ENCODE results near the gene ENDOU. TPM values are rescaled to one million over a fixed set of nuclear protein-coding genes. Genes with fewer than 3 reads are reported as not detected.

Gene ENDOU
- total and polyA plus RNA-seq, 12 donors = 0.11 to 0.56 (median 0.29) TPM; not detected in 1

DNA sequence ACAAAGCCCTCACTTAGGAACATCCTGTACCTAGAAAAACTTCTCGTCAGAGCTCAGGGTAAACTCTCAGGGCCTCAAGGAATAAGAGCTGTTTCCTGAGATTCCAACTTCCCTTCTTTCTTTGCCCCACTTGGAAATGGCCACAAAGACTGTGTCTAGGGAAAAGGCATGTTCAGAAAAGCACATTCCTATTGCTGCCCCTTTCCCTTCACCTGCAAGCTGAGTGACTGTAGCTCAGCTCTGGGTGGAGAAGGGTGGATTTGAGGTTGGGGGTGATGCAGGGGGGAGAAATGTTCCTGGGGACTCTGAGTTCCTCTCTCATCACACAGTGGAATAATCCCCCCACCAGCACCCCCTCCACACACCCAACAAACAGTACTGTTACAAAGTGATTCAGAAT, 6.8 kb downstream of the ENDOU start:
- intact Hi-C loops (cut with DNase I) = loop anchor here in 8 of 10 donors (1.0 to 10.0 kb wide), 6 partner anchors 18 to 236 kb away; no protein-coding TSS in a partner anchor
- H3K36me3 ChIP-seq = peaks cover 0 to 7% (median 0%) of the 10 kb centered on the region in 9 donors
- no peaks in the 10 kb centered on the region for H3K9me3 ChIP-seq
- no peaks in the 10 kb centered on the region for H3K27me3 ChIP-seq
- 42 to 43% methylated on average over 1 of the region's 1 CpG for WGBS, 2 donors
- peak overlapping the region; percentile 82 to 97 (median 94) for H3K27ac ChIP-seq
- ATAC-seq = peak in 1 of 8 donors; percentile 17
- no peak for DNase-seq
- TF ChIP-seq, protein P1, sequence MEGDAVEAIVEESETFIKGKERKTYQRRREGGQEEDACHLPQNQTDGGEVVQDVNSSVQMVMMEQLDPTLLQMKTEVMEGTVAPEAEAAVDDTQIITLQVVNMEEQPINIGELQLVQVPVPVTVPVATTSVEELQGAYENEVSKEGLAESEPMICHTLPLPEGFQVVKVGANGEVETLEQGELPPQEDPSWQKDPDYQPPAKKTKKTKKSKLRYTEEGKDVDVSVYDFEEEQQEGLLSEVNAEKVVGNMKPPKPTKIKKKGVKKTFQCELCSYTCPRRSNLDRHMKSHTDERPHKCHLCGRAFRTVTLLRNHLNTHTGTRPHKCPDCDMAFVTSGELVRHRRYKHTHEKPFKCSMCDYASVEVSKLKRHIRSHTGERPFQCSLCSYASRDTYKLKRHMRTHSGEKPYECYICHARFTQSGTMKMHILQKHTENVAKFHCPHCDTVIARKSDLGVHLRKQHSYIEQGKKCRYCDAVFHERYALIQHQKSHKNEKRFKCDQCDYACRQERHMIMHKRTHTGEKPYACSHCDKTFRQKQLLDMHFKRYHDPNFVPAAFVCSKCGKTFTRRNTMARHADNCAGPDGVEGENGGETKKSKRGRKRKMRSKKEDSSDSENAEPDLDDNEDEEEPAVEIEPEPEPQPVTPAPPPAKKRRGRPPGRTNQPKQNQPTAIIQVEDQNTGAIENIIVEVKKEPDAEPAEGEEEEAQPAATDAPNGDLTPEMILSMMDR (IDR thresholded peaks at IDR 0.05) = no peak
- H3K4me3 ChIP-seq = no peak overlapping the region
- peaks cover 31 to 58% (median 47%) of the 10 kb centered on the region in 9 donors for H3K4me1 ChIP-seq

DNA sequence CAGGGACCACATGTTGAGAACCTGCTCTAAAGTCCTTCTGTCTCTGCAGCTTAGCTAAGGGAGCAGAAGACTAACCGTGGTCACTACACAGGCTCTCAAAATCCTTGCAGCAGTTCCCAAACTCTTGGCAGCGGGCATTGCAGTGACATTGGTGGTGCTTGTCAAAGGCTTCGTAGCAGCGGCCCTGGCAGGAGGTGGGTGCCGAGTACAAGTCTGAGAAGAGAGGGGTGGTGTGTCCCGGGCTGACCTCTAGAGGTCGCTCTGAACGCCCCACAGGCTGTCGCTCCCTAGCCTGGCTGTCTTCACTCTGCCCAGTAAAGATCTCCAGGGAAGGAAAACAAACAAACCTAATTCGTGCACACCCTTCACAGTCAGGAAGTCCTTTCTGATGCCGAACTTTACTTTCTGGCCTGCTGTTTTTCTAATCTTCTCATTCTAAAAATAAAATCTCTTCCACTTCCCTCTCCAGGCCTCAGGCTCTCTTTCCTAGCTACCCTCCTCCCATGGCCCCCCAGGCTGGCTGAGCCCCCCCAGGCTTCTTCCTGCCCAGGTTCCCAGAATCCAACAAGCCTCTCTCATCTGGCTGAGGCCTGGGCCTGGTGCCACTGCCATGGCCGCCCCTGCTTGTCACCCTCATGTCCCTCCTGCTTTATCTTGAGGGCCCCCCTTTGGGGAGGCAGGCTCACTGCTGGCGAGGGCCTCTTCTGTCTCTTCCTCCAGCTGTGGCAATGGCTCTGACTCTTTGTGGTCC, 7.7 kb downstream of the ENDOU start:
- Histone ChIP-seq H3K4me3 (peak overlapping the region in 1 of 10 donors; percentile 4), H3K4me1 (peaks cover 31 to 52% (median 47%) of the 10 kb centered on the region in 9 donors), H3K27me3 (no peaks in the 10 kb centered on the region), H3K27ac (peak overlapping the region; percentile 82 to 97 (median 94)), H3K9me3 (no peaks in the 10 kb centered on the region), H3K36me3 (peaks cover 0 to 6% (median 0%) of the 10 kb centered on the region in 9 donors)
- 0 to 2% methylated on average over 13 of the region's 13 CpGs for WGBS, 2 donors
- TF ChIP-seq, protein P1 (IDR thresholded peaks at IDR 0.05) = peak; percentile 85 to 97 (median 92)
- intact Hi-C loops (cut with DNase I) = loop anchor here (1.0 to 10.0 kb wide), 11 partner anchors 19 to 237 kb away; partner anchors contain the start of gene RAPGEF3 (in 2 of the 10)
- DNase-seq (peak; percentile 89 to 93), ATAC-seq (peak; percentile 92 to 95 (median 94))

DNA sequence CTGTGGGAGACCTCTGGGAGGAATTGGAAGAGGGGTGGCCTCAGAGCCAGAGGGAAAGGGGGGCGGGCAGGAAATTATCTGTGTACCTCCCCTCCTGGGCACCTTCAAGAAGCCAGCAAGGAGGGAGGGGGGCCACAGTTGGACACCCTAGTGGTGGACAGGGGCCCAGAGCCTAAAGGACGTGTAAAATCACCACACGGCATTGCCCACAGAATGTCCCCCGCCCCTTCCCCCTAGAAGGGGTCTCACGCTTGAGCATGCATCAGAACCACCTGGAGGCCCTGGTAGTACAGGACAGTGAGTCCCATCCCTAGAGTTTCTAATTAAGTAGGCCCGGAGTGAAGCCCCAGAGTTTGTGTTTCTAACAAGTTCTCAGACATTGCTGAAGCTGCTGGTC, 8.2 kb downstream of the ENDOU start:
- Histone ChIP-seq H3K4me3 (peak overlapping the region in 1 of 10 donors; percentile 4), H3K27me3 (no peaks in the 10 kb centered on the region), H3K27ac (peak overlapping the region; percentile 82 to 97 (median 94)), H3K4me1 (peaks cover 31 to 49% (median 47%) of the 10 kb centered on the region in 9 donors), H3K36me3 (peaks cover 0 to 4% (median 0%) of the 10 kb centered on the region in 9 donors), H3K9me3 (no peaks in the 10 kb centered on the region)
- DNase-seq (no peak), ATAC-seq (peak in 1 of 8 donors; percentile 28)
- intact Hi-C loops (cut with DNase I) = loop anchor here in 8 of 10 donors (1.0 to 10.0 kb wide), 11 partner anchors 20 to 238 kb away; partner anchors contain the start of gene RAPGEF3 (in 2 of the 8)
- TF ChIP-seq, protein P1 (IDR thresholded peaks at IDR 0.05) = no peak
- 73 to 75% methylated on average over 6 of the region's 6 CpGs for WGBS, 2 donors

DNA sequence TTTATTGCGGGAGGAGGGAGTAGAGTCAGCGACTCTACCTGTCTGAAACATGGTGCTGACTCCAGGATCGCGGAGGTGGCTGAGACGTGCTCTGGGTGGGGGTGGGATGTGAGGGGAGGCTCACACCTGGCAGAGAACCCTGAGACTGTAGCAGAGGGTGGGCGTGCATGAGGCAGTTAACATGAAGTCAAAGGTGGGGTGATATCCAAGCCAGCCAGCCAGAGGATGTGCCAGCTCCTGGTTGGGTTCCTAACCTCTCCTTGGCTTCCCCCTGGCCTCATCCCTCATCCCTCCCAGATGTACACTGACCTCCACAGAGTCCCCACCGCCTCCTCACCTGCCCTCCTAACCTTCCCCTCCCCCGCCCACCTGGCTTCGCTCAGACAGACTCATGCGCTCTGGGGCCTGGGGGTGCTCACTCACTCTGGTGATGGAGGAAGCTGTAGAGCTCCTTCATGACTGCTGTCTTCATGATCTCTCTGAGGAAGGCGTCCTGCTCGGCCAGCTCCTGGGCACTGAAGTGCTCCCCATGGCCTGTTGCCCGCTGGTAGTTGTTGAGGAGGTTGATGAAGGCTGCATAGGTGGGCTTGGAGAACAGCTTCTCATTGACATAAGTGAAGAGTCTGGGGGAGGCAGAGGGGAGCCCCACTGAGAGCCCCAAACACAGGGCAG, 9.3 kb downstream of the ENDOU start:
- Histone ChIP-seq H3K4me1 (peaks cover 31 to 49% (median 44%) of the 10 kb centered on the region in 9 donors), H3K27me3 (no peaks in the 10 kb centered on the region), H3K4me3 (peak overlapping the region in 1 of 10 donors; percentile 8), H3K27ac (peak overlapping the region in 9 of 10 donors; percentile 23 to 97 (median 93)), H3K36me3 (peaks cover 0 to 4% (median 0%) of the 10 kb centered on the region in 9 donors), H3K9me3 (no peaks in the 10 kb centered on the region)
- intact Hi-C loops (cut with DNase I) = loop anchor here (1.0 to 10.0 kb wide), 15 partner anchors 21 to 239 kb away; partner anchors contain the start of gene RAPGEF3 (in 2 of the 10)
- TF ChIP-seq, protein P1 (IDR thresholded peaks at IDR 0.05) = no peak
- peak in 2 of 8 donors; percentile 1 to 25 for ATAC-seq
- DNase-seq = peak in 1 of 2 donors; percentile 32
- 71 to 72% methylated on average over 13 of the region's 13 CpGs for WGBS, 2 donors

Measured in heart right ventricle (tissue), 16 donors.